Stimulated activated CD4-positive, alpha-beta T cell treated with anti-CD3 and anti-CD28 coated beads, Interleukin-4, amount 100 ng/mL, for 4 hours (primary cell): ENCODE results near the gene ALDH2.
A peak's percentile ranks its signal among the peaks of the same experiment; 100 is the strongest.
"Not testable (repeated sequence)": the region's sequence is repeated elsewhere in the genome, so short reads cannot be mapped to it uniquely, and the experiment has no call there.

ENCODE experiments used
- DNase-seq, 2 experiments: peaks; one replicate each; pipeline ENCODE4 v3.0.0-alpha.2; 2020

ALDH2 gene

DNA sequence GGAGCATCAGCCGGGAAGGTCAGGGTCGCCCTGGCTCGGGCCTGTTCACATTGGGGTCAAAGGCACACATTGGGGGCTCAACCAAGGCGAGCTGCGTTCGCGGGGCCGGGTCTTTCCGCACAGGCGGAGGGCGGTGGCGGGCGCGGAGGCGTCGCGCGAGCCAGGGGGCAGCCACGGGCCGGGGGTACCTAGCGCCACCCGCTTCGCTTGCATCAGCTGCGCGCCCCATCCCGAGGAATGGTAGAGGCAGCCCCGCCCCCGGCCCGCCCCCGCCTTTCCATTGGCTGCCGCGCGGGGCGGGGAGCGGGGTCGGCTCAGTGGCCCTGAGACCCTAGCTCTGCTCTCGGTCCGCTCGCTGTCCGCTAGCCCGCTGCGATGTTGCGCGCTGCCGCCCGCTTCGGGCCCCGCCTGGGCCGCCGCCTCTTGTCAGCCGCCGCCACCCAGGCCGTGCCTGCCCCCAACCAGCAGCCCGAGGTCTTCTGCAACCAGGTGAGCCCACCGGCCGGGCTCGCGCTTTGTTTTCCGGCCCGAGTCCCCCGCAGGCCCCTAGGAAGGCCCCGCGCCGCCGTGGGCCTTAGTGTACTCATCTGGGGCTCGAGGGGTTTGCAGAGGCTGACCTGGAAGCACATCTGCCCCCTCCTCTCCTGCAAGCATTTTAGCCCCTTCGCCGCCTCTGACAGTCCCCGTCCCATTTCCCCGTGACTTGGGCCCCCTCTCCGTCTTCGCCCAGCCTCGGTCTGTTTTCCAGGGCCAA lies at the start of gene ALDH2:
Gene ALDH2 (plus strand): TSS at position 326 of the 754 bp plus-strand sequence. CDS start 50 bp downstream, at position 376.
- peak; percentile 28 to 43 for DNase-seq

DNA sequence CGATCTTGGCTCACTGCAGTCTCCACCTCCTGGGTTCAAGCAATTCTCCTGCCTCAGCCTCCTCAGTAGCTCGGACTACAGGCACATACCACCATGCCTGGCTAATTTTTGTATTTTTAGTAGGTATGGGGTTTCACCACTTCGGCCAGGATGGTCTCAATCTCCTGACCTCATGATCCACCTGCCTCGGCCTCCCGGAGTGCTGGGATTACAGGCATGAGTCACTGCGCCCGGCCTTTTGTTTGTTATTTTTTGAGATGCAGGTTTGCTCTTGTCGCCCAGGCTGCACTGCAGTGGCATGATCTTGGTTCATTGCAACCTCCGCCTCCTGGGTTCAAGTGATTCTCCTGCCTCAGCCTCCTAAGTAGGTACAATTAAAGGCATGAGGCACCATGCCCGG lies 47.4 kb upstream of the ALDH2 start:
- not testable (repeated sequence) for DNase-seq

DNA sequence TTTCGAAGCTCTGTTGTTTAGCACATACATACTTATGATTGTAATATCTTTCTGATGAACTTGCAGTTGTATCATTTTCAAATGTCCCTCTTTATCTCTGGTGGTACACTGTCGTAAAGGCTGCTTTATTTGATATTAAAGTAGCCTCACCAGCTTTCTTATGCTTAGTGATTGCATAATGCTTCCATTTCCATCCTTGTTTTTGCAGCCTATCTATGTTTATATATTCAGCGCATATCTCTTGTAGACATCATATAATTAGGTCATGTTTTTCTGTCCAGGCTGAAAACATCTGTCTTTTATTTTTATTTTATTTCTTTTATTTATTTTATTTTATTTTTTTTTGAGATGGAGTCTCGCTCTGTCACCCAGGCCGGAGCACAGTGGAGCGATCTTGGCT lies 46.3 kb upstream of the ALDH2 start:
- DNase-seq: no peak

DNA sequence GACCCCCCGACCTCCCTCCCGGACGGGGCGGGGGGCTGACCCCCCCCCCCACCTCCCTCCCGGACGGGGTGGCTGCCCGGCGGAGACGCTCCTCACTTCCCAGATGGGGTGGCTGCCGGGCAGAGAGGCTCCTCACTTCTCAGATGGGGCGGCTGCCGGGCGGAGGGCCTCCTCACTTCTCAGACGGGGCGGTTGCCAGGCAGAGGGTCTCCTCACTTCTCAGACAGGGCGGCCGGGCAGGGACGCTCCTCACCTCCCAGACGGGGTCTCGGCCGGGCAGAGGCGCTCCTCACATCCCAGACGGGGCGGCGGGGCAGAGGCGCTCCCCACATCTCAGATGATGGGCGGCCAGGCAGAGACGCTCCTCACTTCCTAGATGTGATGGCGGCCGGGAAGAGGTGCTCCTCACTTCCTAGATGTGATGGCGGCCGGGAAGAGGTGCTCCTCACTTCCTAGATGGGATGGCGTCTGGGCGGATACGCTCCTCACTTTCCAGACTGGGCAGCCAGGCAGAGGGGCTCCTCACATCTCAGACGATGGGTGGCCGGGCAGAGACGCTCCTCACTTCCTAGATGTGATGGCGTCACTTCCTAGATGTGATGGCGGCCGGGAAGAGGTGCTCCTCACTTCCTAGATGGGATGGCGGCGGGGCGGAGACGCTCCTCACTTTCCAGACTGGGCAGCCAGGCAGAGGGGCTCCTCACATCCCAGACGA lies 42.9 kb upstream of the ALDH2 start:
- not testable (repeated sequence) for DNase-seq

DNA sequence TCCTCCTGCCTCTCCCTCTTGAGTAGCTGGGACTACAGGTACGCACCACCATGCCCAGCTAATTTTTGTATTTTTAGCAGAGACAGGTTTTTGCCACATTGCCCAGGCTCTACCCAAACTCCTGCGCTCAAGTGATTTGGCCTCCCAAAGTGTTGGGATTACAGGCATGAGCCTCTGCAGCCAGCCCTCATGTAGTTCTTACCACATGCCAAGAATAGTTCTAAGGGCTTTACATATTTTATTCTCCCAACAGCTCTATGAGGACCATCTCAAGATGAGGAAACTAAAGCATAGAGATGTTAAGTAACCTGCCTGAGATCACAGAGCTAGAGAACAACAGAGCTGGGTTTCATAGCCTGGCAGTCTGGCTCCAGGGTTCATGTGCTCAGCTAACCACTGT lies 37.9 kb upstream of the ALDH2 start:
- DNase-seq: no peak

DNA sequence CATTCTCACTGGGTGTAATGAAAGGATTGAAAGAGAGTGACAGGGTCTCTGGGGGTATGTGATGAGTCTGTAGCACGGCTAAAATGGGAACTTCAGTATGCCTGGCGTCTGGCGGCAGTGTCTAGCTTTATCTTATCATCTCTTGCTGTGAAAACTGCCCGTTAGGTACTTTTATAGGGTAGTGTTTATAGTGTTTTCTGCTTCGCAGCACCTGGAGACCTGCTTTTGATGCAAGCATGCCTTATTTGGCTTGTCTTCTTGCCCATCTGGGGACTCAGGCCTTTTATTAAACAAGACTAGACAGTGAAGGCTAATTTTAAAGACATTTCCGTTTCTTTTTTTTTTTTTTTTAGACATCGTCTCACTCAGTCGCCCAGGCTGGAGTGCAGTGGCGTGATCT lies 36.3 kb upstream of the ALDH2 start:
- no peak for DNase-seq

DNA sequence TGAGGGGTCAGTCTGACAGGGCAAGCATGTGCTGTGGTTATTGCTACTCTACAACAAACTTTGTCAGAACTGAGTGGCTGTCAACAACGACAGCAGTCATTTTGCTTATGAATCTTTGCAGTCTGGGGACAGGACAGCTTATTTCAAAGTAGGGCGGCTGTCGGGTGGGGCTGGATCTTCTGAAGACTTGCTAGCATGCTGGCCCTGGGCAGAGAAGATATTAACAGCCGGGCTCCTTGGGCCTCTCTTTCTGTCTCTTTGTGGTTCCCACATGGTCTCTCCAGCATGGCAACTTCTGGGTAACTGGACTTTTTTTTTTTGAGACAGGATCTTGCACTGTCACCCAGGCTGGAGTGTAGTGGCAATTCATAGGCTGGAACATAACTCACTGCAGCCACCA lies 33.9 kb upstream of the ALDH2 start:
- no peak for DNase-seq

DNA sequence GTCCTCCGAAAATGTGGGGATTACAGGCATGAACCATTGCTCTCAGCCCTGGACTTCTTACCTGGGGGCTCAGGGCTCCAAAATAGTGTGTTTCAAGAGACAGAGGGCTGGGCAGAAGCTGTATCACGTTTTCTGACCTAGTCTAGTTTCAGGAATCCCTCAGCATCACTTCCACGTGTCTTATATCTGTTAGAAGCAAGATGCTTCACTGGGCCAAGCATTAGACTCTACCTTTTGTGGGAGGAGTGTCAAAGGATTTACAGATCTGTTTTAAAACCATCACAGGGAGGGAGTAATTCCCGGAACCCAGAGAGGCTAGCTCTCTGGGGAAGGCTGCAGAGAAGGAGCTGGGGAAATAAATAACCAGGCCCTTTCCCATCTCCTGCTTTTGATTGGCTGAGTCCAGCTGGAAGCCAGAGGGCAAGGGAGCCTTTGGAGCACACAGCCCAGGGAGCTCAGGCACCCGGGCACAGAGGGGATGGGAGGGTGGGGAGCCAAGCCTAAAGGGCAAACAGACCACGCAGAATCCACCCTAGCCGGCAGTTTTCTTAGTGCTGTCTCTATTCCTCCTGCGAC lies 33.3 kb upstream of the ALDH2 start:
- no peak for DNase-seq

DNA sequence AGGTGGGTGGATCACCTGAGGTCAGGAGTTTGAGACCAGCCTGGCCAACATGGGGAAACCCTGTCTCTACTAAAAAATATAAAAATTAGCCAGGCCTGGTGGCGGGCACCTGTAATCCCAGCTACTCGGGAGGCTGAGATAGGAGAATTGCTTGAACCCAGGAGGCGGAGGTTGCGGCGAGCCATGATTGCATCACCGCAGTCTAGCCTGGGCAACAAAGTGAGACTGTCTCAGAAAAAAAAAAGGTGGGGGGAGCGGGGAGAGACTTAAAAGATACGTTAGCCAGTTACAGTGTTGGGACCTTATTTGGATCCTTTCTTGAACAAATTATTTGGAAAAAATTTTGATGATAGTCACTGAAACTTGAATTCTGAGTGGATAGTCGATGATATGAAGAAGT lies 27.2 kb upstream of the ALDH2 start:
- DNase-seq: not testable (repeated sequence)

DNA sequence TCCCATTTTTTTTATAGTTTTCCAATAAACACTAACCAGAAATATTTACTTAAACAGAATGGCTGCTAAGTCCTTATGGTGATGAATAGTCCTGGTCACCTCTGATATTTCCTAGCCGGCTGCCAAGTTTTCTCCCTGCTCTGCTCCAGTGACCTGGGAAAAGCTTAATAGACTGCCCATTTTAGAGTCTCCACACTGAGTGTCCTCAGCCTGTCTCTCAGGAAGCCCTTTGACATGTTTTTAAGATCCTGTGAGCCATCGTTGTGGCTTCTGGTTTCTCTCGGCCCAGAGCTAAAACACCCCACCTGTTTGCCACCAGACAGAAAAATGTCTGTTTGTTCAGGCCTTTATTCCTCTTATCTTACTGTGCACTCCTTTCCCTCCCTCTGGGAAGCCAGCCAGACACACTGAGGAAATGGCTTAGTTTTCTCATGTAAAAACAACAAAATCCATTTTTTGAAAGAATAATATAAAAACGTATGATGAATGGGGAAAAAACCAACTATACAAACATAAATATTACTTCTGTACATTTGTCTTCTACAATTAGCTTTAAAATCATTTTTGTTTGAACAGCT lies 25.4 kb upstream of the ALDH2 start:
- DNase-seq: no peak

DNA sequence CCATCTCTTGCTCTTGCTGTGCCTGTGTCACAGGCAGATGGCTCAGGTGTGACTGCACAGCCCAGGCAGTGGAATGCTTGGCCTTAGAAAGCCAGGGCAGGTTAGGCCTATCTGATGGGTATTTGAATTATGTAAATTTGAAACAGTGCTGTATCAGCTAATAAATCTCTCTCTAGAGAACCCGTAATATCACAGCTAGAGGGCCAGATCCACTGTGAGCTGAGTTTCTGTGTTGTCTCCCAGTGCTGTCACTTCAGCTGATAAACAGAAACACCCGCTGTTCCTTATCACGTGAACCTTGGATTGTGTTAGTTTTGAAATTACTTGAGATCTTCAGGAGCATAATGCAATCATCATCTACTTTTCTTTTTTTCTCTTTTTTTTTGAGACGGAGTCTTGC lies 21.5 kb upstream of the ALDH2 start:
- DNase-seq: no peak

DNA sequence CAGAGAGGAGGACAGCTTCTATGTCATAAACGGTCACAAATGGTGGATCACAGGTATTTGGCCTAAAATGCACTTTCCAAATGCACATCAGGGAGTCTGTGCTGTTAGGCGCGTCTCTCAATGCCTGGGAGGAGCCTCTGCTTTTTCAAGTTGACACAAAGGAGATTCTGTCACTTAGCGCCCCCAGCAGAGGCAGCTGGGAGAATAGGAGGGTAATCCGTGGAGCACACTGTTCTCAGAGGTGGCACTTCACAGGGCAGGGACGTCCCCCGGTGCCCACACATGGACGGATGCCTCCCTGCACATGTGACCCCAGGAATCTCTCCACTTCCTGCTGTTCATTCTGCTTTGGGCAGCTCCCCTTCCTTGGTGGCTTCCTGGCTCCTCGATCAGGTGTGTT lies 19.4 kb upstream of the ALDH2 start:
- DNase-seq: no peak

DNA sequence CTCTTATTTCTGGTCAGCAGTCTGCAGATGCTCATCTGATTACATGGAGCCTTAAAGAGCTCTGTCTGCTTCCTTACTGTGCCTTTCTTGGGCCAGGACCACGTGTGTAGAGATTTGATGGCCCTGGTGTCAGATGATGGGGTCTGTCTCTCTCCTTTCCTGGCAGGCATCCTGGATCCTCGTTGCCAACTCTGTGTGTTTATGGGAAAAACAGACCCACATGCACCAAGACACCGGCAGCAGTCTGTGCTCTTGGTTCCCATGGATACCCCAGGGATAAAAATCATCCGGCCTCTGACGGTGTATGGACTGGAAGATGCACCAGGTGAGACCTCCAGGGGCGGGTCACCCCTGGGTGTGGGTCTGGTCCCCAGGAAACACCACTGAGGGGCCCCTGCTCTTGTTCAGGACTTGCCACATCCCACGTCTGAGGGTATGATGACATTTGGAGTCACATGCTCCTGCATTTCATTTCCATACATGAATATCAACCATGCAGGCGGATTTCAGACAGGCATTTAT lies 18.5 kb upstream of the ALDH2 start:
- DNase-seq: no peak

DNA sequence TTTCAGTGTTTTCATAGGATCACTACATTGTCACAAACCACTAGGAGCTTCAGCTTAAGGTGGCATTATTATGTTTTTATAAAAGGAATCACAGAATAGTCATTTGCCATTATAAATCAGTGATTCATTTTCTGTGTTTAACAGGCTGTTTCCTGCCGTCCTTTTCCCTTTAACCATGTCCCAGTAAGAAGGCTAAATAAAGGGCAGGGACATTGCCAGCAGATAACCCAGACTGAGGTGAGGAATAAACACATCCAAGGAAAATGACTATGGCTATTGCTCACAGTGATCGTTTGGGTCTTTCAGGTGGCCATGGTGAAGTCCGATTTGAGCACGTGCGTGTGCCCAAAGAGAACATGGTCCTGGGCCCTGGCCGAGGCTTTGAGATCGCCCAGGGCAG lies 17.9 kb upstream of the ALDH2 start:
- DNase-seq: no peak

DNA sequence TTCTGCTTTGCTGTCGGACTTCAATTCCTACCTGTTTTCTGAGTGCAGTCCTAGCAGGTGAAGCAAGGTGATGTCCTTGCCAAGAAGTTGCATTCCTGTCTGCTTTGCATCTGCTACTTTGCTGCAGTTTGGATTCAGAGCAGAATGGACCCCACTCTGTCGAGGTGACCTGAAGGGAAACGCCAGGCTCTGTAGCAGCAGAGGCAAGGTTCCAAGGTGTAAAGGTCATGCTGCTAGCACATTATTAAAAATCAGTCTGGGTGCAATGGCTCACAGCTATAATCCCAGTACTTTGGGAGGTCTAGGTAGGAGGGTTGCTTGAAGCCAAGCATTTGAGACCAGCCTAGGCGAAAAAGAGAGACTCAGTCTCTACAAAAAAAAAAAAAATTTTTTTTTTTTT lies 17.3 kb upstream of the ALDH2 start:
- no peak for DNase-seq

DNA sequence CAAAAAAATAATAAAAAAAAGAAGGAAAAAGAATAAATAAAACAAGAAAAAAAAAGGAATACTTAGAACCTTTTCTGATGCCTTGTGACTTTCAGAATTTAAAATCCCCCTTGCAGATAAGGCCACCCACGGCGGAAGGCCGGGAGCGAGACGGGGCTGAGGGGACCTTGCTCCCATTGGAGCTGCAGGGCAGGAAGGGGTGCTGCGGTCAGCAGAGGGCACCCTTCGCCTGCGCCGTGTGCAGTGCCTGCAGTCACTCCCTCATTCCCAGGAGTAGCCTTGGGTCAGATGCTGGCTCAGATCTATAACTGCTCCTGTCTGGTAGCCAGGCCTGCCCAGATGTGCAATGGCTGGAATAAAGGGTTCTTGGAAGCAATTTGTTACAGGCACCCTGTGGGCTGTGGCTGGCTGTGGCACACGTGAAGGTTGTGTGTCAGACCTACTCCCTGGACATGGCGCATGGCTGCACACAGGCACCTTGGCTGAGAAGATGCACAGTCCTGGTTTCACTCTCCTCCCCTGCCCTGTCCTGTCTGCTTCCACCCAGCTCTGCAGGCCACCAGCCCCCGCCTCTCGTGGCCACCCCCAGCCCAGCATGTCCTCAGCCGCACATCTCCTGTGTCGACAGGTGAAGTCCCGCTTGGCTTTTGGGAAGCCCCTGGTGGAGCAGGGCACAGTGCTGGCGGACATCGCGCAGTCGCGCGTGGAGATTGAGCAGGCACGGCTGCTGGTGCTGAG lies 13.4 kb upstream of the ALDH2 start:
- DNase-seq: no peak

DNA sequence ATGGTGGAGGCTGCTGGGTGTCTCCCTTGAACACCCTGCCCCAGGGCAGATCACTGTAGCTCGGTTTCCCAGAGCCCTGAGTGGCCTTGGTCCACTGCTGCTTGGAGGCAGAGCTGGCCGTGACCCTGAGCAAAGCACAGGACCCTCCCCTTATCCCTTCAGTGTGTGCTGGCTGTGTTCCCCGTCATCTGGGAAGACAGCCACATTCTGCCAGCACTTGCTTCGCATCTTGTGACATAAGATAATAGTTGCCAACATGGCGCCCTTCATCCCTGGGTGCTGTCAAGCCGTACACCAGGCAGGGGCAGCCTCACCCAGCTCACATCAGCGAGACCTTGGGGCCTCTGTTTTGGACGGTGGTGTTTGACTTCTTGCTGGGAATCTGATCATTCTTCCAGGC lies 12.1 kb upstream of the ALDH2 start:
- no peak for DNase-seq

DNA sequence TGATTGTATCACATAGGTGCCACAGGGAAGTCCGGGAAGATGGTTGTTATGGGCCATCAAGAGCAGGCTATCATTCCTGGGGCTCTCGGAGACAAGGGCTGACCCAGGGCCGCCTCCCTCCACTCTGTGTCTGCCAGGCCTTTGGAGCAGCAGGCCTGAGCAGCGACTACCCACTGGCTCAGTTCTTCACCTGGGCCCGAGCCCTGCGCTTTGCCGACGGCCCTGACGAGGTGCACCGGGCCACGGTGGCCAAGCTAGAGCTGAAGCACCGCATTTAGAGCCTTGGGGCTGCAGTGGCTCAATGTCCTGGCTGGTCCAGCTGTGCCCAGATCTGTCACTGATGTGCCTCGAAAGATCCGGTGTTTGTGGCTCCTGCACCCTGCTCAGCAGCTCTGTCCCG lies 10.5 kb upstream of the ALDH2 start:
- no peak for DNase-seq

DNA sequence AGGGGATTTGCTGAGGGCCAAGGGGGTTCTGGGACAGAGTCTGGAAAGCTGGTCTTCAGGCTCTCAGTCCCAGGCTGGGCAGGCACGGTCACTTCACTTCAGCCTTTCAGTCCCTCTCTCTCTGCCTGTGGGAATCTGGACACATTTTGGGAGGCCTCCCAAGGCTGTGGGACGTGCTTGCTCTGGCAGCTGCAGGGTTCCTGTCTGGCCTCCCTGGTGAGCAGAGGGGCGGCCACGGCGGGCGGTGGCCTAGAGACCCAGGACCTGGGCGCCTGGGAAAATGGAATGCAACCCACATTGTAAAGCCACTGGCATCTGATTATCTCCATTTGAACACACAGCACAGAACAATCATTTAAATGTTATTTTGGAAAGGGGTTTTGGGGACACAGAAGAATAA lies 10.1 kb upstream of the ALDH2 start:
- no peak for DNase-seq

DNA sequence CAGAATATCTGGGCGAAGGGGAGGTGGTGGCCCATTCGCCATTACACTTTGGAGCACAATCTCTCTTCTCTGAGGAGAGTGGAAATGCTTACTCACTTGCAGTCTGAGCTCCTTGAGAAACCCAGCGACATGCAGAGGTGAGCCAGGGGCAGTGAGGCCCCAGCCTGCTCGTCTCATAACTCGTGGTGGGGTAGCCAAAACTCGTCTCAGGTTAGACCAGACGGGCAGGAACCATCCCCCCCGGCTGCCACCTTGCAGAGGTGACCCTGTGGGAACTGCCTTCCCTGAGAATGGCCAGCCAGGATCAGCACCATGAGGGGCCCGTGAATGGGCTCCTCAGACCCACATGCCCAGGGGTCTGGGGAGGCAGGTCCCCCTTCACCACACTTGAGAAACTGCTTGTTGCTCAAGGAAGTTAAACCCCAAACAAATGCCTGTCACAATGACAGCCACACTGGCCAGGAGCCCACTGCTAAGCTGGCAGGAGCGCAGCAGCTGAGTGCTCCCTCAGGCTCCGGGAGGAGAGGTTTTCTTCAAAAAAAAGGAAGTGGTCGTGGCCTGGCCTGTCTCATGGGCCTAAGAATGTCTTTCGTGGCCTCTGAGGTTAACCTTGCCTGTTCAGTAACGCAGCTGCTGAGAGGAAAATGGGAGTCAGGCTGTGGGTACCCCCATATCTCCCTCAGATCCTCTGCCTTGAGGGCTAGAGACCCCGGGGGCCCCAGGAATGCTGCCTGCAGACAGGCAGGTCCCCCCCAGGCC lies 9.2 kb upstream of the ALDH2 start:
- DNase-seq: no peak

DNA sequence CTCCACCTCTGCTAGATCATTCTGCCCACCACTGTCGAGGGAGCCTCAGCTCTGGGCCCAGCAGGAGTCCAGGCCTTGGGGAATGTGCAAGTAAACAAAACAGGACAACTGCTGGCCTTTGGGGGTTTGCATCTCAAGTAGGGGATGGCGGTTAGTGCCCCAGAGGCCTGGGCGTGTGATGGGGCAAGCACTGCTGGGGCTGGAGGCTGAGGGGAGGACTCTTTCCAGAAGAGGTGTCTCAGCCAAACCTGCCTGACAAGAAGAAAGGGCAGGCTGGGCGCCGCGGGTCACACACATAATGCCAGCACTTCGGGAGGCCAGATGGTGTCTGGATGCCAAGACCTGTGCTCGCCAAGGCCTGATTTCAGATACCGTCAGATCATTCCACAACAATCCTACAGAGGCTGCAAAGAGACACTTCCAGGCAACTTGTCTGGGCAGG lies 8.6 kb upstream of the ALDH2 start:
- no peak for DNase-seq

DNA sequence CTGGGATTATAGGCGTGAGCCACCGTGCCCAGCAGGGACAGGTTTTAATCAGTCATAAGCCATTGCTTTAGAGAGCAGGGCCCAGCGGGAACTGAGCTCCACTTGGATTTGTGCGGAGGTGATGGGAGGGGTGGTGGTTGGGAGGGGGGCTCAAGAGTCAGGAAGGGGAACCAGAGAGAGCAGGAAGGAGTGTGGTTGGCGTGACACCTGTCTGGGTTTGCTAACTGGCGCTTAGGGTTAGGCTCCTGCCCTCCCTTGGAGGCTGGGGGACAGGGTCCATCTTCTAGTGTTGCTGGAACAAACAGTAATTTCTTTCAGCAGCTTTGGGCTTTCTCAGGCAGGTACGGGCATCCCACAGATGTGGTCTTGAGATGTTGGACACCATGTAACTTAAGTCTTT lies 7.5 kb upstream of the ALDH2 start:
- DNase-seq: no peak
